ENCODE data around the gene SH3GLB2.
"Not testable (repeated sequence)": the region's sequence is repeated elsewhere in the genome, so short reads cannot be mapped to it uniquely, and the experiment has no call there.

Gene SH3GLB2

DNA sequence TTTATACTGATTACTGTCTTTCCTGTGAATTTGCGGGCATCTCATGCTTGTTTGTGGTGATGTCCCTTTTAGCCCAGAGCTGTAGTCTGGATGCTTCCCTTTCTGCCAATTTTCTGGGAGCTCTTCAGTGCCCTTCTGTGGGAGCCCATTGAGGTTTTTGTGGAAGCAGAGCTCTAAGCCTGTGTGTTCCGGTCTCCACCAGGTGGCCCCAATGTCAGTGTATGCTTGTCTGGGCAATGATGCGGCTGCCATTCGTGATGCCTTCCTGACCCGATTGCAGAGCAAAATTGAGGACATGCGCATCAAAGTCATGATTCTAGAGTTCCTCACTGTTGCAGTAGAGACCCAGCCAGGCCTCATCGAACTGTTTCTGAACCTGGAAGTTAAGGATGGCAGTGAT, 35.1 kb downstream of the SH3GLB2 start:
- no peak for DNase-seq

DNA sequence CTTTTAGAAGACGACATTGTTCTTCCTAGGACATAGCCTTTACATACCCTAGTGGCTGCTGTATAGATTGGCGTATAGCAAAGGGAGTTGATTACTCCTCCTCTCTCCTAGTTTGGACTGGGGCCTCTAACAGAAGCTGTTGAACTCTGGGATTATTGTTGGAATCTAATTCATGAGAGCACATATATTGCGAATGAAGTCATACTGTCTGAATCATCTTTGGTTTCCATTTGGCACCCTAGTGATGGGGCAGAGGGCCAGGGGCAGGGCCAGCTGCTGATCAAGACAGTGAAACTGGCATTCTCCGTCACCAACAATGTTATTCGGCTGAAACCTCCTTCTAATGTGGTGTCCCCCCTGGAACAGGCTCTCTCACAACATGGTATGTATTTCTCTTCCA, 40.3 kb downstream of the SH3GLB2 start:
- DNase-seq, result no peak

DNA sequence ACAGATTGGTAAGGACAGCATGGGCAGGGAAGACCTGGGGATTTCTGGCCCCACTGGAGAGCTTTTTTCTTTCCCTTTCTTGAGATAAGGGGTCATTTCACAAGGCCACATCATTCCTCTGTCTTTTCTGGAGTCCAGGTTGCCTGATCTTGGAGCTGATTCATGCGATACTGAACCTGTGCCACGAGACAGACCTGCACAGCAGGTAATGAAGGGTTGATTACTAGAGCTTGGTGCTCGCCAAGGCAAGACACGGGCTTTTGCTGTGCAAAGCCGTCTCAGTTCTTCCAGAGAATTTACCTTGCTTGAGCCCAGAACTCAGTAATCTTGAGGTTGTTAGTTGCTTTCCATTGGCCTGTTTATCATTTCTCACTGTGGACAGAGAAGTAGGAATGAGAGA, 41.5 kb downstream of the SH3GLB2 start:
- no peak for DNase-seq

DNA sequence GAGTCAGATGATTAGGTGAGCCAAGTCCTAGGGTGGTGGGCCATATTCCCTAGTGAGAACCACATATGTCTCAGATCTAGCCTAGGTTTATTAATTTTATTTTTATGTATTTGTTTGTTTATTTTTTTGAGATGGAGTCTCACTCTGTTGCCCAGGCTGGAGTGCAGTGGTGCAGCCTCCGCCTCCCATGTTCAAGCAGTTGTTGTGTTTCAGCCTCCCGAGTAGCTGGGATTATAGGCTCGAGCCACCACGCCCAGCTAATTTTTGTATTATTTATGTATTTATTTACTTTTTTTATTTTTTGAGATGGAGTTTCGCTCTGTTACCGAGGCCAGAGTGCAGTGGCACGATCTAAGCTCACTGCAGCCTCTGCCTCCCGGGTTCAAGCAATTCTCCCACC, 44.6 kb downstream of the SH3GLB2 start:
- DNase-seq, result no peak

DNA sequence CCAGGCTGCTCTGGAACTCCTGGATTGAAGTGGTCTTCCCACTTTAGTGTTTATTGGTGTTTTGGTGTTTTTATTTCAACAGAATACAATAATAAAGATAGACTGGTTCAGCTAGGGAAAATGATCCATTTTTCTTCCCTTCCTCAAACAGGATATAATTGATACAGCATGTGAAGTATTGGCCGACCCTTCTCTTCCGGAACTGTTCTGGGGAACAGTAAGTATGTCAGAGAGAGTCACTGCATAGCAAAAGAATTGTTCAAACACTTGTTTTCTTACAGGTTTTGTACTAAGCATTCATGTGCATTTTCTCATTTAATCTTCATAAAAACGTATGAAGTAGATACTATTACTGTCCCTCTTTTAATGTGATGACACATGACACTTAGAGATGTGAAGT, 49.0 kb downstream of the SH3GLB2 start:
- no peak for DNase-seq

DNA sequence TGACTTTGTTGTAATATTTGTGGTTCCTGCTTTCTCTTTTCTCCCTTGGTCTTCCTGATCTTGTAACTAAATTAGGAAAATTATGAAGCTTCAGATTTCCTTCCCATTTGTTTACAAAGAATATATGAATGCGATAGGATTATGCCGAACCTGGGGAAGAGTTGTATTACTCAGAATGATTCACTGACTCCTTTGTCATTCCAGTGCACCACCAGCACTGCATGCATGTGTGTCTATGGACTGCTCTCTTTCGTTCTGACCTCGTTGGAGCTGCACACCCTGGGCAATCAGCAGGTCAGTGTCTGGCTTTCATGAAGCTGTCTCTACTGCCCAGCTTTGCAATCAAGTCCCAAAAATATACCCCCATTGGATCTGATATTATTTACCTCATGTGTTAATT, 55.2 kb downstream of the SH3GLB2 start:
- no peak for DNase-seq

DNA sequence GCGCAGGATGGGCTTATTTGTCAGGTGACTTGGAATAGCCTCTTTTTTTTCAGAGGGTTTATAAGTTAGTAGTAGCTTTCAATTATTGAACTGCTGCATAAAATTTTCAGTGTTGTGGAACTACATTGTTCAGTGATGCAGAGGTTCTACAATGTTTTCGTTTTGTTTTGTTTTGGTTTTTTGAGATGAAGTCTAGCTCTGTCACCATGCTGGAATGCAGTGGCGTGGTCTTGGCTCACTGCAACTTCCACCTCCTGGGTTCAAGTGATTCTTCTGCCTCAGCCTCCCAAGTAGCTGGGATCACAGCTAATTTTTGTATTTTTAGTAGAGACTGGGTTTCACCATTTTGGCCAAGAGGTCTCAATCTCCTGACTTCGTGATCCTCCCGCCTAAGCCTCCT, 58.6 kb downstream of the SH3GLB2 start:
- DNase-seq, result no peak

DNA sequence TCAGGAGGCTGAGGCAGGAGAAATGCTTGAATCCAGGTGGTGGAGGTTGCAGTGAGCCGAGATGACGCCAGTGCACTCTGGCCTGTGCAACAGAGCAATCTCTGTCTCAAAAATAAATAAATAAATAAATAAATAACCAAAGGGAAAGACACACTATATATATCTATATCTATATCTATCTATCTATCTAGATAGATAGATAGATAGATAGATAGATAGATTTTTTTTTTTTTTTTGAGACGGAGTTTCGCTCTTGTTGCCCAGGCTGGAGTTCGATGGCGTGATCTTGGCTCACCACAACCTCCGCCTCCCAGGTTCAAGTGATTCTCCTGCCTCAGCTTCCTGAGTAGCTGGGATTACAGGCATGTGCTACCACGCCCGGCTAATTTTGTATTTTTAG, 66.7 kb downstream of the SH3GLB2 start:
- DNase-seq, result not testable (repeated sequence)
